SK-N-SH treated with all-trans-retinoic acid at 6 μM for 48 hours (cell line): ENCODE data around the gene SP140.

Source experiments
- CREB5 ChIP-seq: fragments of 250-450 bp; sonication (Bioruptor Pico); IDR thresholded peaks from 2 replicates; pipeline ENCODE4 v1.5.1; 2020; ENCODE audit warnings: low read depth, mild to moderate bottlenecking, moderate library complexity
- GLIS3 ChIP-seq: fragments of 250-450 bp; sonication (Bioruptor Pico); IDR thresholded peaks from 2 replicates; pipeline ENCODE4 v1.5.0; 2020; ENCODE audit warnings: mild to moderate bottlenecking, moderate library complexity
- OSR1 ChIP-seq: fragments of 250-450 bp; sonication (Bioruptor Pico); IDR thresholded peaks from 2 replicates; pipeline ENCODE4 v1.8.0; 2022; ENCODE audit warnings: moderate library complexity, mild to moderate bottlenecking, inconsistent platforms
- PATZ1 ChIP-seq: fragments of 250-450 bp; sonication (Bioruptor Pico); IDR thresholded peaks from 2 replicates; pipeline ENCODE4 v1.8.0; 2020; ENCODE audit warnings: mild to moderate bottlenecking, moderate library complexity, borderline replicate concordance
- RARB ChIP-seq: fragments of 250-450 bp; sonication (Bioruptor Pico); IDR thresholded peaks from 2 replicates; pipeline ENCODE4 v1.8.0; 2021; ENCODE audit warnings: mild to moderate bottlenecking, moderate library complexity
- TCF4 ChIP-seq: fragments of 250-450 bp; sonication (Bioruptor Pico); IDR thresholded peaks from 2 replicates; pipeline ENCODE4 v1.8.0; 2021; ENCODE audit warnings: mild to moderate bottlenecking, moderate library complexity, borderline replicate concordance
- TSHZ2 ChIP-seq: fragments of 250-450 bp; sonication (Bioruptor Pico); IDR thresholded peaks from 2 replicates; pipeline ENCODE4 v1.5.0; 2020; ENCODE audit warnings: mild to moderate bottlenecking, moderate library complexity
- ZFP3 ChIP-seq: fragments of 250-450 bp; sonication (Bioruptor Pico); IDR thresholded peaks from 2 replicates; pipeline ENCODE4 v1.5.0; 2020; ENCODE audit warnings: mild to moderate bottlenecking, moderate library complexity
- ZNF565 ChIP-seq: fragments of 450-650 bp; formaldehyde crosslinking; conservative IDR thresholded peaks from 2 replicates; pipeline ENCODE4 v1.5.0; 2020; ENCODE audit warnings: low read depth, mild to moderate bottlenecking, moderate library complexity

- TF ChIP-seq ZNF565 (CRISPR knock-in tag) = no peak
- TF ChIP-seq RARB (CRISPR knock-in tag) = no peak
- no peak for TF ChIP-seq PATZ1 (CRISPR knock-in tag)
- no peak for TF ChIP-seq CREB5 (CRISPR knock-in tag)
- no peak for TF ChIP-seq TCF4 (CRISPR knock-in tag)
- no peak for TF ChIP-seq ZFP3 (CRISPR knock-in tag)
- no peak for TF ChIP-seq GLIS3
- TF ChIP-seq OSR1 = no peak
- TF ChIP-seq TSHZ2 = no peak
Observed at GRCh38 chr2:230358305-230358704, 132.8 kb downstream of the SP140 start.
